GM19395 (cell line): Measurements from ENCODE around the gene CFAP97.
A peak's percentile ranks its signal among the peaks of the same experiment; 100 is the strongest.
"Not testable (repeated sequence)": the region's sequence is repeated elsewhere in the genome, so short reads cannot be mapped to it uniquely, and the experiment has no call there.

Experiments
- ATAC-seq: cut with Tn5 transposase; IDR thresholded peaks from one replicate; pipeline ENCODE4 v1.9.1; 2021; ENCODE audit warnings: mild to moderate bottlenecking, moderate library complexity; ENCODE audit not compliant: unreplicated experiment

Gene CFAP97

GRCh38 chr4:185142912-185143600 lies 60.7 kb downstream of the CFAP97 start, which contains the start of gene SLC25A4:
TSS of gene SLC25A4 (plus strand) at chr4:185143266. CDS start at chr4:185143373, 107 bp downstream.
- ATAC-seq = peak; percentile 93

GRCh38 chr4:185142564-185142911 lies 61.3 kb downstream of the CFAP97 start:
- peak; percentile 32 for ATAC-seq

DNA sequence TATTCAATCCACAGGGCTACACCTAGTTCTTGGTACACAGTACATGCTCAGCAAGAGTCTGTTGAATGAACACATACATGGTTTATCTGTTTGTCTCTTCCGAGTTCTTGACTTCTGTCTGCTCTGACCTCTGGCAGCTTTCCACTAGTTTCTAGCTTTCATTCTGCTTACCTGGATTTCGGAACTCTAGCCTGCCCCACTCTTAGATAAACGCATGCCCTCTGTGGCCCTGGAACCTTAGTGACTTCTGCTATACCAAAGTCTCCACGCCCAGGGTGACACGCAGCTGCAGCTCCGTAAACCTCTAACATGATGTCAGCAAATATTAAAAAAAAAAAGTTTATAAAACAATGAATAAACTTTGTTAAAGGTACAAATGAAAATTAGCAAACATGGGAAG lies 62.0 kb downstream of the CFAP97 start:
- no peak for ATAC-seq

- no peak for ATAC-seq
Measured at GRCh38 chr4:185139736-185140135, 64.1 kb downstream of the CFAP97 start.

DNA sequence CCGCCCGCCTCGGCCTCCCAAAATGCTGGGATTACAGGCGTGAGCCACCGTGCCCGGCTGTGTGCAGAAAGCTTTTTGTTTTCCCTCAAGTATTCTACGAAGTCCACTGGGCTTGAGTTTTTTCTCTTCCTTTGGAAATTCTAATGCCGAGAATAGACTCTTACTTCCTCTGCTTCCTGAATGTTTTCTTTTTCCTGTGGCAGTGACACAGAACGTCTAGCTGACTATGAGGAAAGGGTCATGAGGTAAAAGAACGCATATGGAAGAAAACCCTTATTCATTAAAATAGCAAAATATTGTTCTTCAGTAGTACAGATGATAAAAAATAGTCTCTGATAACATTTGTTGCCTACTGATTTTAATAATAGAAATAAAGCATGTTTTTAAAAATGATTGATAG lies 65.6 kb downstream of the CFAP97 start:
- no peak for ATAC-seq

DNA sequence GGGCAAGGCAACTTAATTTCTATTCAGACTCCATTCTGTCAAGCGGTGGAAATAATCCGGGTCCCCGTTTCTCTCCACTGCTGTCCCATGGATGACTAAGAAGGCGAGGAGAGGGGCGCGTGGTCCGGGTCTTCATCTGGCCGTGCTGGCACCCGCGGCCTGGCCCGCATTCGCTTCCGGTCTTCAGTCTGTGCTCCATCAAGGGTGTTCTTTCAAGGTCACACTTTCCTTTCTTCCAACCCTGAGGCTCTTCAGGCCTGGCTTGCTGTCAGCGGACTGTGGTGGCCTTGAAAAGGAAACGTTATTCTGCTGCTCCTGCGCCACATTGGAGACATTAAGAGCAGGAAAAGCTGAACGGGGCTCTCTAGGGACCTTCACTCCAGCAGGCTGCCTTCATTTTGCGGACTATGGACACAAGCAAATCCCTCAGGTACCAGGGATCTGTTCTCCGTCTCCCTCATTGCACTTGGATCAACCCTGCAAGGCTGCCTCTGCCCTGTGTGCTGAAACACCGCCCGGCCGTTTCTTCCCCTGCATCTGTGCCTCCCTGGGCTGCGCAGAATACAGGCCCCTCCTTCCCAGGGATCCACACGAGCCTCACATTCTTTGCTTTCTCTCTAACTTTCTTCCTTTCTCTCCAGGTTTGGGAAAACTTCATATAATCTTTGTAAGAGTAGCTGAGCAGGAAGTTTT lies 66.4 kb downstream of the CFAP97 start:
- ATAC-seq = no peak

- ATAC-seq = peak; percentile 78
Measured at GRCh38 chr4:185134307-185134869, 69.4 kb downstream of the CFAP97 start.

DNA sequence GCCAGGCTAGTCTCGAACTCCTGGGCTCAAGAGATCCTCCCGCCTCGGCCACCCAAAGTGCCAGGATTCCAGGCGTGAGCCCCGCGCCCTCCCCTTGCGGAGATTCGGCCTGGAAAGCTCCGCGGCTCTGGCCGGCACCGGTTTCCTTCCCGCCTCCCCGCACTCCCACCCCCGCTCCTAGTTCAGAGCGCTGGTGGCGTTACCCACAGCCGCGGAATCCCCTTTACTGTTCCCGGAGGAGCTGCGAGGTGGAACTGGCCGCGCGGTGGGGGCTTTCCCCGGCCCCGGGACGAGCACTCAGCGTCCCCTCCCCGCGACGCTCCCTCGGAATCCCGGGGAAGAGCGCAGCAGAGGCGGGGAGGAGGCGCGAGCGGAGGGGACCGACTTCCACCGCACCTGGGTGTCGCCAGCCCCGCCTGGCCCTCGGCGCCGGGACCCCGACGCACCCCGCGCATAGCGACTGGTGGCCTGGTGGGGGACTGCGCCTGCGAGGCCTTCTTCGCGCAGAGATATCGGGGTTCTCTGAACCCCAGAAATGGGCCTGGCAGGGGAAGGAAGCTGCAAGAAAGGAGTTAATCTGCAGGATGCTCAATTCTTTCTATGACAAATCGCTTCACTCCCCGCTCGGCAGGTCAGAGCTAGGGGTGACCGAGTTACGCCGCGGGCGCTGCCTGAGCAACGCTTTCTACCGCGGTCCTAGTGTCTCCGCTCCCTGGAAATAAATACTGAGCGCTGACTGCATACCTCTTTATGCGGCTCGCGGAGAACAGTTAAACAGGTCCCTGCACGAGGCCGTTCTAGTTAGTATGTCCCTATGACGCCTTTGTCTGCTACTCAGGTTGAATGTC lies 75.3 kb downstream of the CFAP97 start:
- ATAC-seq = peak; percentile 57

- ATAC-seq = no peak
Measured at GRCh38 chr4:185127021-185127925, 76.5 kb downstream of the CFAP97 start.

DNA sequence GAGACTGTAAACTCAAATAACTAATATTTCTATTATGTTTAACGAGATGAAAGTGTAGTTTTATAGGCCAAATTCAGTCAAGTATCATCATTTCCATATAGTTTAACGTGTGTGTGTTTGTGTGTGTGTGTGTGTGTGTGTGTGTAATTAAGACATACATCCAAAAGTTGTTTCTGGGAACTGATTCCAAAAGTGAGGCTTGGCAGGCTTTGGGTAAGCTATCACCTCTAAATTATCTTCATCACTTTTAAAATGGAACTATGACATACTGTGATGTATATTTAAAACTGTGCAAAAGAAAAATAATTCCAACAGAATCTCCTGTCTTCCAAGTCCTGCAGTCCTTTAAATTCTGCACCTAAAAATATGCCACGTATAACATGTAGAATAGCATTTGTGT lies 79.8 kb downstream of the CFAP97 start:
- ATAC-seq = no peak

- ATAC-seq = peak; percentile 73
Measured at GRCh38 chr4:185122681-185123345, 81.0 kb downstream of the CFAP97 start.

DNA sequence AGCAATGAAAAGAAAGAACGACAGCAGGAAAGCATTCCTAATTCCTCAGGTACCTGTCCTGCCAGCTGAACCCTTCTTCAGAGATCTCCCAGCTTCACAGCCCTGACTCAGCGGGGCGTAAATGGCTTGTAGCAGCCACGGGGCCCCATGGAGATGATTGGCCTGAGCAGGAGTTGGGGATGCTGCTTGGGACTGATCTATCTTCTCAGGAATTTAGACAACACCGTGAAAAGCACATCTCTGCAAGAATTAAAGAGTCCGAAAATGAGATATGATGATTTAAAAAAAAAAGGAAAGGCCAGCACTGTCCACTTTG lies 83.2 kb downstream of the CFAP97 start:
- no peak for ATAC-seq

- ATAC-seq = no peak
Measured at GRCh38 chr4:185119927-185120630, 83.7 kb downstream of the CFAP97 start.

- ATAC-seq = not testable (repeated sequence)
Measured at GRCh38 chr4:185119467-185119866, 84.3 kb downstream of the CFAP97 start.

DNA sequence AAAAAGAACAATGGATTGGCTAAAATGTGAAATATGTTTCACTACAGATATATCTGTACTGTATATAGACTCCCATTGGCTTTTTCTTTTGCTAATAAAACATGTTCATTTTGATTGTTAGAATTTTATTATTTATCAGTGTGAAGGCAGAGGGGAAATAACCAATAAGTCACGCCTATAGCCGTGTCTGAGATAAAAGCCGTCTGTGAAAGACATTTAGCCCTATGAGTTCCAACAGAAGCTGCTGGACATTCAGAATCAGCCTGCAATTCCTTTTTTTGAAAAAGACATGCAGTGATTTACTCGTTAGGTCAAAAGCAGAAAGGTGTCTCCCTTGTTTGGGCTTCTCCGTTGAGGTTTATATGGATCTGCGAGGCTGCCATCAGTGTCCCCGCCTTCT lies 84.9 kb downstream of the CFAP97 start:
- no peak for ATAC-seq

GRCh38 chr4:185117300-185117934 lies 86.4 kb downstream of the CFAP97 start:
- ATAC-seq = no peak

DNA sequence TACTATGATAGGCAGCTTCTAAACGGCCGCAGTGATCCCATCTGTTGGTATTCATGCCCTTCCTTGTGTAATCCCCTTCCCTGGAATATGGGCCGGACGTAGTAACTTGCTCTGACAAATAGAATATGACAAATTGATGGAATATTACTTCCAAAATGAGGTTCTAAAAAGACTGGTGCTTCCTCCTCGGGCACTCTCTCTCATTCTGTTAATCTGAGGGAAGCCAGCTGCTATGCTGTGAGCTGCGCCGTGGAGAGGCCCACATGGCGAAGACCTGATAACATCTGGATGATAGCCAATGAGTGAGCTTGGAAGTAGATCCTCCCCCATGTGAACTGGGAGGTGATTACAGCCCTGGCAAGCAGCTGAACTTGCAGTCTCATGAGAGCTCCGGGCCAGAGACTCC lies 88.0 kb downstream of the CFAP97 start:
- no peak for ATAC-seq

DNA sequence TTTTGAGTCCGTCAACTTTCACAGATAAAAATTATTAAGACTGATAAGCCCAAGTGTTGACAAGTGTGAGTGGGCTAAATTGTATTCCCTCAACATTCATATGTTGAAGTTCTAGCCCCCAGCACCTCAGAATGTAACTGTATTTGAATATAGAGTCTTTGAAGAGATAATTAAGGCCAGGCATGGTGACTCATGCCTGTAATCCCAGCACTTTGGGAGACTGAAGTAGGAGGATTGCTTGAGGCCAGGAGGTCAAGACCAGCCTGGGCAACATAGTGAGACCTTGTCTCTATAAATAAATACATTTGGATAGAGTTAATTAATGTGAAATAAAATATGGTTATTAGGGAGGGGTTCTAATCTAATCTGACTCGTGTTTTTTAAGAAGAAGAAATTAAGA lies 90.5 kb downstream of the CFAP97 start:
- ATAC-seq = no peak

DNA sequence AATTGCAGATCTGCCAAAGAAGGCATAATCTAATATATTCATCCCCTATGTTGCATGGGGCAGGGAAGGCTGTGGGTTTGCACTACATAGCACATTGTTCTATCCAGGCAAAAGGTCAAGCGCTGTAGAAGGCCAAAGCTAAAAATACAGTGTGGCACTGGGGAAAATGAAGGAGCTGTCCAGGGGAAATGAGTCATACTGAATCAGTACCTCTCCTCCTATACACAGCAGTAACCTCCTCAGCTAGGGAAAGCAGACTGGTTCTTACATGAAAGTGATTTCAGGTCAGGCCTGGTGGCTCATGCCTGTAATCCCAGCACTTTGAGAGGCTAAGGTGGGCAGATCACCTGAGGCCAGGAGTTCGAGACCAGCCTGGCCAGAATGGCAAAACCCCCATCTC lies 91.7 kb downstream of the CFAP97 start:
- no peak for ATAC-seq
